ENCODE results near the gene DAP. TPM values are rescaled to one million over a fixed set of nuclear protein-coding genes. Genes with fewer than 3 reads are reported as not detected.

Gene DAP
- polyA plus RNA-seq, 1 donor (not counting 4 experiments of a cell fraction or from before 2014, with no cell fraction given) = 30.4 TPM

DNA sequence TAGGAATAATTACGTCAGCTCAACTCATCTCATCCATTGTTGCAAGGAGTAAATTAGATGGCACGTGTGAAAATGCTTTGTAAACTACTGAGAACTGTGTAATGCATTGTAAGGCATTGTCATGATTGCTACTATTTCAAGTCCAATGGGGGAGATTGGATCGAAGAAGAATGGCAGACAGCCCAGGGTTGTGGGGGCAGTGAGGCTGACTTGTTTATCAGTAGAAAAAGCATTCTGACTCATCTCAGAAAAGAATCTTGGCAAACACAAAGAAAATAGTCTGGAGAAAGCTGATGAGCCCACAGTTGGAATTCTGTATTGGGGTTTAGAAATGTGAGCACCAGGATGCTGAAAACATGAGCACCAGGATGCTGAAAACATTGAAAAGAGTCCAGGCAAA is 28.0 kb upstream of the DAP start:
- dilution Hi-C loops (cut with MboI; ENCODE audit: extremely low pct_ligation_motif_present, low sequenced_read_pairs) = no loop called here
- H3K4me2 ChIP-seq (ENCODE audit: control insufficient read depth, extremely low read depth, insufficient read depth, low read depth, low read length) = no peak overlapping the region

DNA sequence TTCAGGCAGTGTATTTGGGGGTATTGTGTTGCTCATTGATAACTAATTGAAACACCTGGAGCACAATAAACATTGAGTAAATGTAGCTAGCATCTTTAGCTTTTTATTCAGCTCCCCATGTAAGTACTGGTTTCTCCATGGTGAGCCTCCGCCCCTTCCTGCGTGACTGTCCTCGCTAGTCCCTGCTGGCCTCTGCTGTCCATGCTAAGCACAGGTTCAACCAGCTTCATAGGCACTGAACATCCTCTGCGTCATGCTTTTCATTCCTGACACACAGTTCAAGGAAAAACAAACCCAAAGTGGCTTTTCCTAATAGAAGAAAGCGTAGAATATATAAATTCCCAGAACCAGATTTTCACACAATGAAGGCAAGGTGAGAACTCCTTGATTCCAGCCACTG is 27.3 kb upstream of the DAP start:
- Histone ChIP-seq H3K27ac (ENCODE audit: control insufficient read depth, insufficient read depth, low read length) (no peak overlapping the region), H3K79me2 (ENCODE audit: control insufficient read depth, insufficient read depth, low read length) (no peaks in the 10 kb centered on the region), H3K36me3 (ENCODE audit: control insufficient read depth in 2 of 2, extremely low read depth in 1 of 2, insufficient read depth in 2 of 2, low read length in 2 of 2) (no peaks in the 10 kb centered on the region), H3K27me3 (ENCODE audit: control insufficient read depth, extremely low read depth, insufficient read depth, low read length) (no peaks in the 10 kb centered on the region), H3K4me1 (ENCODE audit: control insufficient read depth, extremely low read depth, insufficient read depth, low read length) (no peaks in the 10 kb centered on the region), H3K9me3 (ENCODE audit: control insufficient read depth, low read depth, low read length) (no peaks in the 10 kb centered on the region), H3K4me3 (ENCODE audit: control insufficient read depth in 2 of 3, extremely low read depth in 1 of 3, insufficient read depth in 2 of 3, low read depth in 1 of 3, low read length in 3 of 3) (no peak overlapping the region), H3K9me1 (ENCODE audit: control insufficient read depth, extremely low read depth, insufficient read depth, low read length) (no peaks in the 10 kb centered on the region), H2AFZ (ENCODE audit: control insufficient read depth, low read length) (no peak overlapping the region), H3K9ac (ENCODE audit: control insufficient read depth, extremely low read depth, insufficient read depth, low read length) (no peak overlapping the region), H4K20me1 (ENCODE audit: control insufficient read depth, extremely low read depth, insufficient read depth, low read length) (no peaks in the 10 kb centered on the region), H3K4me2 (ENCODE audit: control insufficient read depth, extremely low read depth, insufficient read depth, low read depth, low read length) (no peak overlapping the region)
- DNase-seq (ENCODE audit: low read depth, low spot score) (no peak), FAIRE-seq (no peak)
- dilution Hi-C loops (cut with MboI; ENCODE audit: extremely low pct_ligation_motif_present, low sequenced_read_pairs) = no loop called here
- no peak for TF ChIP-seq CTCF (optimal IDR thresholded peaks at IDR 0.05 in 1 of 3, IDR thresholded peaks at IDR 0.05 in 1 of 3, conservative IDR thresholded peaks at IDR 0.05 in 1 of 3; ENCODE audit: extremely low read depth in 1 of 3, insufficient read depth in 2 of 3, low read length in 3 of 3)
- no peak for TF ChIP-seq EZH2 (IDR thresholded peaks at IDR 0.05; ENCODE audit: low read length)

More for the DNA sequence above, 28.0 kb upstream of the DAP start:
- no peak overlapping the region for H3K27ac ChIP-seq (ENCODE audit: control insufficient read depth, insufficient read depth, low read length)
- no peak for TF ChIP-seq CTCF (optimal IDR thresholded peaks at IDR 0.05 in 1 of 3, IDR thresholded peaks at IDR 0.05 in 1 of 3, conservative IDR thresholded peaks at IDR 0.05 in 1 of 3; ENCODE audit: extremely low read depth in 1 of 3, insufficient read depth in 2 of 3, low read length in 3 of 3)
- TF ChIP-seq EZH2 (IDR thresholded peaks at IDR 0.05; ENCODE audit: low read length) = no peak
- DNase-seq (ENCODE audit: low read depth, low spot score) (no peak), FAIRE-seq (no peak)
- H2AFZ ChIP-seq (ENCODE audit: control insufficient read depth, low read length) = no peak overlapping the region
- no peaks in the 10 kb centered on the region for H3K9me3 ChIP-seq (ENCODE audit: control insufficient read depth, low read depth, low read length)
- H3K27me3 ChIP-seq (ENCODE audit: control insufficient read depth, extremely low read depth, insufficient read depth, low read length) = no peaks in the 10 kb centered on the region
- H3K9me1 ChIP-seq (ENCODE audit: control insufficient read depth, extremely low read depth, insufficient read depth, low read length) = no peaks in the 10 kb centered on the region
- no peak overlapping the region for H3K4me3 ChIP-seq (ENCODE audit: control insufficient read depth in 2 of 3, extremely low read depth in 1 of 3, insufficient read depth in 2 of 3, low read depth in 1 of 3, low read length in 3 of 3)
- H3K79me2 ChIP-seq (ENCODE audit: control insufficient read depth, insufficient read depth, low read length) = no peaks in the 10 kb centered on the region
- H3K9ac ChIP-seq (ENCODE audit: control insufficient read depth, extremely low read depth, insufficient read depth, low read length) = no peak overlapping the region
- H3K4me1 ChIP-seq (ENCODE audit: control insufficient read depth, extremely low read depth, insufficient read depth, low read length) = no peaks in the 10 kb centered on the region
- H4K20me1 ChIP-seq (ENCODE audit: control insufficient read depth, extremely low read depth, insufficient read depth, low read length) = no peaks in the 10 kb centered on the region
- no peaks in the 10 kb centered on the region for H3K36me3 ChIP-seq (ENCODE audit: control insufficient read depth in 2 of 2, extremely low read depth in 1 of 2, insufficient read depth in 2 of 2, low read length in 2 of 2)

Measured in keratinocyte (primary cell).